IPS-18c (cell line): ENCODE measurements around the gene MYCBP2.

Experiments used
- H3K4me3 ChIP-seq: 2 replicates; pipeline ENCODE4 v1.7.0; 2013; ENCODE audit warnings: low read depth, mild to moderate bottlenecking, low read length, moderate library complexity; ENCODE audit not compliant: insufficient read depth
- H3K9me3 ChIP-seq: one replicate; pipeline ENCODE4 v1.6.1; 2013; ENCODE audit warnings: mild to moderate bottlenecking, low read length, moderate library complexity; ENCODE audit not compliant: control insufficient read depth, insufficient read depth

The MYCBP2 gene, protein sequence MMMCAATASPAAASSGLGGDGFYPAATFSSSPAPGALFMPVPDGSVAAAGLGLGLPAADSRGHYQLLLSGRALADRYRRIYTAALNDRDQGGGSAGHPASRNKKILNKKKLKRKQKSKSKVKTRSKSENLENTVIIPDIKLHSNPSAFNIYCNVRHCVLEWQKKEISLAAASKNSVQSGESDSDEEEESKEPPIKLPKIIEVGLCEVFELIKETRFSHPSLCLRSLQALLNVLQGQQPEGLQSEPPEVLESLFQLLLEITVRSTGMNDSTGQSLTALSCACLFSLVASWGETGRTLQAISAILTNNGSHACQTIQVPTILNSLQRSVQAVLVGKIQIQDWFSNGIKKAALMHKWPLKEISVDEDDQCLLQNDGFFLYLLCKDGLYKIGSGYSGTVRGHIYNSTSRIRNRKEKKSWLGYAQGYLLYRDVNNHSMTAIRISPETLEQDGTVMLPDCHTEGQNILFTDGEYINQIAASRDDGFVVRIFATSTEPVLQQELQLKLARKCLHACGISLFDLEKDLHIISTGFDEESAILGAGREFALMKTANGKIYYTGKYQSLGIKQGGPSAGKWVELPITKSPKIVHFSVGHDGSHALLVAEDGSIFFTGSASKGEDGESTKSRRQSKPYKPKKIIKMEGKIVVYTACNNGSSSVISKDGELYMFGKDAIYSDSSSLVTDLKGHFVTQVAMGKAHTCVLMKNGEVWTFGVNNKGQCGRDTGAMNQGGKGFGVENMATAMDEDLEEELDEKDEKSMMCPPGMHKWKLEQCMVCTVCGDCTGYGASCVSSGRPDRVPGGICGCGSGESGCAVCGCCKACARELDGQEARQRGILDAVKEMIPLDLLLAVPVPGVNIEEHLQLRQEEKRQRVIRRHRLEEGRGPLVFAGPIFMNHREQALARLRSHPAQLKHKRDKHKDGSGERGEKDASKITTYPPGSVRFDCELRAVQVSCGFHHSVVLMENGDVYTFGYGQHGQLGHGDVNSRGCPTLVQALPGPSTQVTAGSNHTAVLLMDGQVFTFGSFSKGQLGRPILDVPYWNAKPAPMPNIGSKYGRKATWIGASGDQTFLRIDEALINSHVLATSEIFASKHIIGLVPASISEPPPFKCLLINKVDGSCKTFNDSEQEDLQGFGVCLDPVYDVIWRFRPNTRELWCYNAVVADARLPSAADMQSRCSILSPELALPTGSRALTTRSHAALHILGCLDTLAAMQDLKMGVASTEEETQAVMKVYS (N-terminal part only)

DNA sequence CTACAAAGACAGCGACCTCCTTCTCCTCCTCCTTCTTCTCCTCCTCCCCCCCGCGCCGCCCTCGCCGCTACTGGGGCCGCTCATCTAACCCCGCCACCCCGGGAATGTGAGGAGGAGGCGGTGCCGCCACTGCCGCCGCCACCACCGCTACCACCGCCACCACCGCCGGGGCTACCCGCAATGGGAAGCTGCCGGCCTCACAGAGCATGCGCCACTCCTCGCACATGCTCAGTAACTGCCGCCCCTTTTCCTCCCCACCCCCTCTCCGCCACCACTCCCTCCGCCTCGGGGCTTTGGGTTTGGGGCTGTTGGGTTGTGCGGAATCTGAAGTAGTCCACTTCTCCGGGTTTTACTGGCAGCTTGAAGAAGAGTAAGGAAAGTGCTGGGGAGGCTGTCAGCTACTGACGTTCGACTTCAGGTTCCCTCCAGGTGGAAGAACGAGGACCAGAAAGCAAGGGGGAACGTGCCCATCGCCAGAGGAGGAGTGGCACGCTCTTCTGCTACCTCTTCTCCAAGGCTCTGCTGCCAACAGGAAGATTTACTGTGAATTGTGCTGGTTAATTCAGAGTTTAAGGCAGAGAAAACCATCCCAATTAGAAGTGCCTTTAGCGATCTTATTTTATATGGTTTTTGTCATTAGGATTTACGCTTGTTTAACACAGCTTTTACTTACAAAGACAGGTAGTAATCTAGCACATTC is at the start of gene MYCBP2:
MYCBP2 (minus strand) TSS at position 190 of the 700 bp plus-strand sequence. CDS start 319 bp downstream, outside the sequence.
- Histone ChIP-seq H3K9me3 (no peaks in the 10 kb centered on the region), H3K4me3 (peak within 1 kb of the TSS; percentile 78)

DNA sequence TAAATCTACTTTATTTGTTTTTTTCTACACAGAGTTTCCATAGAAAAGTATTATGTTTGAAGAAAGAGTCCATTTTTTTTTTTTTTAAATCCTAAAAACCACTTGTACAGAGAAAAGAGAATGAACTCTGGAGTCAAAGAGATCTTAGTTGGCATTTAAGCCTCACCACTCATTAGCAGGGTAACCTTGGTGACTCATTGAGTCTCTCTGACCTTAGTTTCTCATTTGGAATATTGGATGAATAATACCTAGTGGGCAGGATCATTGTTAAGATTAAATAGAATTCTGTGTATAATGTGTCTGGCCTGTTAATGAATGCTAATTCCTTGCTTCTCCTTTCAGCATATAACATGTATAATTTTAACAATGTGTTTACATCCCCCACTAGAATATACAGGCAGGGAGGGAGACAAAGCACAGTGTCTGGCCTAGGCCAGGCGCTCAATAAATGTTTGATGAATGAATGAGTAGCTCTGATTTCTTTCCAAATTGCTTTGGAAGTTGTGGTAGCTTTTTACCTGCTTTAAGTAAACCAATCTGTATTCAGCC is 48.7 kb upstream of the MYCBP2 start:
- Histone ChIP-seq H3K4me3 (no peak overlapping the region), H3K9me3 (no peaks in the 10 kb centered on the region)

DNA sequence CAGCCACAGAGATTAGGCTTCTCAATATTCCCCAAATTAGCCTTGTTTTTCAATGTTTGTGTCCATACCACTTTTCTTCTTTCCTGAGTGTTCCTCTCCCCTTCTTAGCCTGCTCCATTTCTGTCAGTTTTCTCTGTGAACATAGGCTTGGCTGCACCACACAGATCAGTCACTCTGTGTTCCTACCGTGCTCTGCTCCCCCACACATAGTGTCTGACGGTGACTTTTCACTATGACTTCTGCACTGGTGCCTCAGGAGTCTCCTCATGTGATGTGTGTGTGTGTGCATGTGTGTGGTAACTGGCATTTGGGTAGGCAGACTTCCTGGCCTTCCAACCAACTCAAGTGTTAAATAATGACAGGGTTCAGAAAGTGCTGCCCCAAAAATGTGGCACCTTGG is 47.9 kb upstream of the MYCBP2 start:
- Histone ChIP-seq H3K9me3 (no peaks in the 10 kb centered on the region), H3K4me3 (no peak overlapping the region)

DNA sequence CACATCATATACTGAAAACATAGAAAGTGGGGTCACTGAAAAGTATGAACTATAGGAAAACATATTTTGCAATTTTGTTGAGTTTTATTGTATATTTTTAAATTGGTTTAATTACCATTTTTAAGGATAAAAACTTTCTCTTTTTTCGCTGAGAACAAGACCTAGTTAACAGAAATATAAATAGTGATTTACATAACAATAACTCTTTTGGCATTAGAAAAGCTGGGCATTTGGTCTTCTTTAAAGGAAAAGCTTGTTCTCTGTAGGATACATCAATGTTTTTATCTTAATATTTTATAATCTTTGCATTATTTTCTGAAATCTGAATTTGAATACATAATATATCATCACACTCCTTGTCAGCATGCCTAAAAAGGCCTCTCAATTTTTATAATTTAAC is 47.4 kb upstream of the MYCBP2 start:
- Histone ChIP-seq H3K9me3 (no peaks in the 10 kb centered on the region), H3K4me3 (no peak overlapping the region)

DNA sequence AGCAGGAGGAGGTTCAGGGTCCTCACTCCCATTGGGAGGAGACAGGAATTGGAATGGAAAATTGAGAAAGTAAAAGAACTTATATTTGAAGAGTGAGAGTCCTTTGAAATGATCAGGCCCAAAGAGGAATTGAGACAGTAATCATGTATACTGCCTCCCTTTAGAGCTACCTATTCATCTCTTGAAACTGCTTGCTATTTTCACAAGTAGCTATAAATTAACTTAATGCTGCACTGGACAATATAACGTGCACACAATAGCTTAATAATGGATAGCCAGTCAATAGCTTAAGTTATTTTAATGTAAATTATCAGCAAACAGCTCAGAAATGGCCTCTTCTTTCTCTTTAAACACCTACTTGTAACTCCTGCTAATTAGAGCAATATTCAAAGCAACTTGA is 46.6 kb upstream of the MYCBP2 start:
- no peaks in the 10 kb centered on the region for H3K9me3 ChIP-seq
- no peak overlapping the region for H3K4me3 ChIP-seq

DNA sequence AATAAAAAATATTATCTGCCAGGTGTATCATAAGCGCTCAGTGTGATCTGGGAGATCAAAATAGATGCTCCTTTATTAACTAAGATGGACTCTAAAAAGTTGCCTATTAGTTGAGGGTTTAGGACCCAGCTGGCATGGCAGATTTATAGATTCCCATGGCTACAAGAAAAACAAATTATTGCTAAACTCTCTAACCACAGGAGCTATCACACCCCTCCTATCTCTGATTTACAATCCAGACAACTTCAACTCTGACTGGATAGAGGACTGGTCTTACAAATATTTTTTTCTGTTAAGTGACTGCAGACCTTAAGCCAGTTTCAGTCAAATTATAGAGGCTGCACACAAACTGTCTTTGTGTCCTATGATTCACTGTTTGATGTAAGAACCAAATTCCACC is 45.4 kb upstream of the MYCBP2 start:
- Histone ChIP-seq H3K9me3 (no peaks in the 10 kb centered on the region), H3K4me3 (no peak overlapping the region)

DNA sequence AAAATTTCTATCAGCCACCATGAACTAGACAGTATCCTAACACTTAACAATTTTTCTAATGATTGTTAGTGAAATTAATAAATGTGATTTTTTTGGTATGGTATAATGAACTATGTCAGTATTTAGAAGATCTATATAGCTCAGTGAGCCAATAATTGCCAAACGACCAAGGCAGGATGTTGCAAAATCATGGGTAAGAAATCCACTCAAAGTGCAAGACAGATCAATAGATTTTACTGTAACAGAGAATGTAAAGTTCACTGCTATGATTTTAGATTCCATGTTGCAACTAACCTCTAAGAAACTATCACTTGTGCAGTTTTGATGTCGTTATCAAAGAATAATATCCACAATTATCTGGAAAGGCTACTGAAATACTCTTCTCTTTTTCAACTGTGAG is 44.0 kb upstream of the MYCBP2 start:
- H3K9me3 ChIP-seq, result no peaks in the 10 kb centered on the region
- H3K4me3 ChIP-seq, result no peak overlapping the region

DNA sequence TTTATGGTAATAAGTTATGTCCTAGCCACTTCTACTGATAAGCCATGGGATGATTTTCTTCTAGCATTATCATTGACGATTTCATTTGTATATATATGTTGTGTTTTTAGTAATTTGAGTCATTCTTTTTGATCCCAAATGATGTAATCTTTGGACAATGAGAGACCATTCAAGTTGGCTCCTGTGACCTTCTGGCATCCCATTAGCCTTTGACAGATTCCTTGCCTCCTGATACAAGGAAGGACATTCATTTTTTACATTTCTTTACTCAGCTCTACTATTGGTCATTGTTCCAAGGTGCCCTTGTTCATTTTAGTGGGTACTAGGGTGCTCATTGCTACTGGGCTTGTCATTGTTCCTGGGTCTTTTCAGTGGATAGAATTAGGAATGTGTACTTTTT is 35.3 kb upstream of the MYCBP2 start:
- H3K9me3 ChIP-seq, result no peaks in the 10 kb centered on the region
- no peak overlapping the region for H3K4me3 ChIP-seq

DNA sequence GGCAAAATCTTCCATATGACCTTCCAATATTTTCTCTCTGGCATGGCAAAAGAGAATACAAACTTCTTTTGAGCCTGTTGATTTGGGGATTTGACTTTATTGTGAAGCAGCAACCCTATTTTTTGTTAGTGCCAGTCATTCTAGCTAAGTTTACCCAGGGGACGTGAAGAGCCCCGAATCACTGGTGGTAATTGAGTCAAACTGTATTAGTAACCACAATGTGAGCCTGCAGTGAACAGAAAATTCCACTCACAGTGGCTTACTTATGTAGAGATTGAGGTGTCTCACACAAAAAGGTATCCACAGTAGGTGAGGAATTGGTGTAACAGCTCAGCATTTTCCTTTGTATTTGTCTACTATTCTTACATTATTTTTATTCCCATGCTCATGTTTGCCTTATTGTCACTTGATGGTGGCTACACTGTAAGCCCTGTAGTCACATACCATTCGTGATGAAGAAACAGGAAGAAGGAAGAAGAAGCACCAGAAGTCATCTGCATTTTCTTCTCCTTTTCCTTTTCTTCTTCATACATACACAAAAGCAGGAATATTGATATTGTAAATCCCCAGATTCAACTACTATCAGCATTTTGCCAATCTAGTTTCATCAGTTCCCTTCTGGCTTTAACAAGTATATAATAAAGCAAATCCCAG is 33.3 kb upstream of the MYCBP2 start:
- H3K9me3 ChIP-seq, result no peaks in the 10 kb centered on the region

DNA sequence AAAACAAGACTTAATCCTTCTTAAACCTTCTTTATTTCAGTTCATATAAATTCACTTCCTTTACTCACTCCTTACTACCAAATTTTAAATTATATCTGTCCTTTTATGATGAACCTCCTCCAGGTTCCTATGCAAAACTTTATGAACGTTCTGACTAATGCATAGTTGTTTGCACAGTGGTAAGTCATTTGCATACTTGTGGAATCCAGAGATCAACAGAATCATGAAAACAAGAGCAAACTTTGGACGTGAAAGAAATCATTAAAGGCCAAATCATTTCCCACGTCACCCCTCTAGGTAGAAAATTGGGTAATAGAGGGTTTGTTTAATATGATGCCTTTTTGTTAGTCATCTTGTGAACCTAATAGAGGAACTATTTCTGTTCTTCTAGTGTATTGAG is 32.3 kb upstream of the MYCBP2 start:
- H3K4me3 ChIP-seq, result no peak overlapping the region
- H3K9me3 ChIP-seq, result no peaks in the 10 kb centered on the region

More for the DNA sequence above, 33.3 kb upstream of the MYCBP2 start:
- no peak overlapping the region for H3K4me3 ChIP-seq

DNA sequence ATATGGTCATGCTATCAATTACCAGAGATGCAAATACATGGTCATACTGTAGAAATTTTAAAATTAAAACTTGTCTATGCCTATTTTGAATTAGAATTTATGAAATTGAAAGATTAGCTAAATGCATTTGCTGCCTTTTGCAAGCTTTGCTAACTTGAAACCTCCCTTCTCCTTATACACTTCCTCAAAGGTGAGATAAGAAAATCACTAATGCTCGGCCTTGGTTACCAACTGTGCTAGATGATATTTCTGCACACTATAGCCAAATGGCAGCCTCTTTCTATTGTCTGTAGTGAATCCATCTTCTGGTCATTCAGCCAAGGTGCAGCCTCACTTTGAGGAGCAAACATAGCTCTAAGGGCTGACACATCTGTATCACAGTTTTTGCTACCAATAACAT is 31.1 kb upstream of the MYCBP2 start:
- H3K4me3 ChIP-seq, result no peak overlapping the region
- no peaks in the 10 kb centered on the region for H3K9me3 ChIP-seq

DNA sequence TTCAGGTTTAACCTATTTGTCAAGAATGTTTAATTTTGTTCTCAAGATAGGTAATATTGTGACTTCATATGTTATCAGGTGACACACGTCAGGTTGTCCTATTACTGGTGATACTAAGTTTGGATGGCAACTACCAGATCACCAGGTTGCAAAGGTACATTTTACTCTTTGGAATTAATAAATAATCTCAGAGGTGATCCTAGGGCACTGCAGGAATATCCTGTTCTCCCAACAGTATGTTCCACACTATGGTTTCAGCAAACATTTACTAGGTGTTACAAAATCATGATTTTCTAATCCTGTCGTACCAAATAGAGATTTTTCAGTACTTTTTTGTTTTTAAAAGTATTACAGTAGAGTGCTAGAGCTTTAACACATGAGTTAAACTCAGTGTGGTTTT is 29.3 kb upstream of the MYCBP2 start:
- H3K4me3 ChIP-seq, result no peak overlapping the region
- H3K9me3 ChIP-seq, result no peaks in the 10 kb centered on the region

DNA sequence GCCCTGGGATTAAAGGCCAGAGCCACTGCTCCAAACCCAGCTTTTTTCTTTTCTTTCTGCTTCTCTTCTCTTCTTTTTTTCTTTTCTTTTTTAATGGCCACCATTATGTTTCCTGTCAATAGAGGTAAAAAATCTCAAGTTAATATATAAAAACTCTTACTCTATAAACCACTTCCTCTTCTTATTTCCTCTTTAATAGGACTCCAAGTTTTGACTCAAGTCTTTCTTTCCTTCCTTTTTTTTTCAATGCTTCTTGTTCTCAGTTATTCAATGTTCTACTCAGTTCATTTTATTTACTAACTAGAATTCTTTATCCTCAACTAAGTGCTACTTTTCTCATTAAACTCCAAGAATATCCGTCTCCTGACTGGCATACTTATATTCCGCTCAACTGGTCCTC is 27.1 kb upstream of the MYCBP2 start:
- Histone ChIP-seq H3K9me3 (no peaks in the 10 kb centered on the region), H3K4me3 (no peak overlapping the region)

DNA sequence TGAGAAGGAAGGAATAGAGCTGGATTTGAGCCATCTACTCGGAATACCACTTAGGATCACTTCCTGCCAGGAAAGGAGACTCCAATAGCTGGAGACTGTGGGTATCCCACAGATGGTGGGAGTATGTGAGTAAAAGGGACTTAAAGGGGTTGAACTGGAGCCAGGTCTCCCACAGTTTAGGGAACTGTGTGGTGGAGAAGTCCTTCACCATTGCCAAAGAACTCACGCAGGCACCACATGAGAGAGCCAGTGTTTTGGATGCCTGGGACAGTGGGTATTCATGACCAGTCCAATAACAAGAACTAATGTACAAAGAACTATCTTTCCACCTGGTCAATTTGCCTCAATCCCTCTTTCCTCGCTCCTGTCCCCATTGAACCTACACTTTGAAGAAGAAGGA is 24.4 kb upstream of the MYCBP2 start:
- H3K4me3 ChIP-seq, result no peak overlapping the region
- H3K9me3 ChIP-seq, result no peaks in the 10 kb centered on the region

DNA sequence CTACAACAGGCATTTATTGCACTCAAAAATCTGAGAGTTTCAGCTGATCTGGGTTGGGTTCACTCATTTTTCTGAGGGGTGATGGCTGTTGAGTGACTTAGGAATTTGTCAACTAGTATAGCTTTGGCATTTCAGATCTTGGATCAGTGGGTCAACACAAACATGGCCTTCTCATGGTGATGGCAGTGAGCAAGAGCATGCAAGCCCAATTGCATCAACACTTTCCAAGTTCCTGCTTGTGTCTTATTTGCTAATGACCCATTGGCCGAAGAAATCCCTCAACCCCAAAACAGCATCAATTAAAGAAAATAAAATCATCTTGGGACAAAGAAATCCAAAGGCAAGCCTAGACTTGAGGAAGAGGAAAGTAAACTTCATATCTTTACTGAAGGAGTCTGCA is 23.9 kb upstream of the MYCBP2 start:
- no peaks in the 10 kb centered on the region for H3K9me3 ChIP-seq

DNA sequence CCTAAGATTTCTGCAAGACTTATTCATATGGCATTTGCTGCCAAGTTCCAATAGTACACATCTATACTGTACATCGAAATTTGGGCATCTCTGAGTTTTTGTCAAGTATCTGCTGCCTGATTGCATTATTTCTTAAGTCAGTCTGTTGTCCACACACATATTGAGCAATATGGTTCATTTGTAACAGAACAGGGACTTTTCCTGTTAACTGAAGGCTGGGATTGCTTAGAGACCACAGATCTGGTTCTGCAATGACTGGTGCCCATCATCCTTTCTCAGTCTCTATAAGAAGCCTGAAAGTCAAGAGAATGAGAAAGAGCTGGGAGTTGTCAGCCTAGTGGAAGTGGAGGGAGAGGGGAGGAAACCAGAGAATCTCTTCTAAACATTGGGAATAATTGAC is 22.5 kb upstream of the MYCBP2 start:
- H3K9me3 ChIP-seq, result no peaks in the 10 kb centered on the region
- no peak overlapping the region for H3K4me3 ChIP-seq

More for the DNA sequence above, 23.9 kb upstream of the MYCBP2 start:
- no peak overlapping the region for H3K4me3 ChIP-seq
